Lower lobe of right lung (tissue), 2 donors: ENCODE data around the gene GPR37L1. TPM values are rescaled to one million over a fixed set of nuclear protein-coding genes. Genes with fewer than 3 reads are reported as not detected.

ENCODE experiments used
- ATAC-seq, 2 donors: fragments of 200-7000 bp; cut with Tn5 transposase; one replicate each; pipeline ENCODE4 v1.9.1; 2020 to 2022; ENCODE audit warnings: mild to moderate bottlenecking in 2 of 2, moderate library complexity in 2 of 2
- DNase-seq: peaks from one replicate; pipeline ENCODE4 v3.0.0-alpha.2; 2020
- H3K27ac ChIP-seq: fragments of 200-600 bp; one replicate; pipeline ENCODE4 v1.8.0; 2022
- H3K27me3 ChIP-seq: fragments of 200-600 bp; one replicate; pipeline ENCODE4 v1.8.0; 2022; ENCODE audit warnings: low read depth
- H3K36me3 ChIP-seq: fragments of 200-600 bp; one replicate; pipeline ENCODE4 v1.8.0; 2022; ENCODE audit warnings: mild to moderate bottlenecking
- H3K4me1 ChIP-seq: fragments of 200-600 bp; one replicate; pipeline ENCODE4 v1.8.0; 2022
- H3K4me3 ChIP-seq: fragments of 200-600 bp; one replicate; pipeline ENCODE4 v1.8.0; 2022; ENCODE audit warnings: mild to moderate bottlenecking
- H3K9me3 ChIP-seq: fragments of 200-600 bp; one replicate; pipeline ENCODE4 v1.8.0; 2022
- CTCF ChIP-seq: fragments of 200-600 bp; IDR thresholded peaks from one replicate; pipeline ENCODE4 v1.8.0; 2022; ENCODE audit warnings: antibody characterized with exemption, mild to moderate bottlenecking
- intact Hi-C: fragments of 100-400 bp; cut with DNase I; formaldehyde crosslinking; loops from one replicate; pipeline ENCODE4 v1.11.0; 2022
- total RNA-seq: library from RNA; stranded (reverse); fragmentation: NEBNext Ultra II Directional; extraction: Animal tissue kit (Norgen Biotek cat#: 25700); gene quantifications from one replicate; pipeline ENCODE4 v1.2.1, GENCODE V29; 2021
- donor health status: DM: no; HTN: yes; CAD: no; lungs with severe emphysema.

GPR37L1 gene
- total RNA-seq, 1 donor from 2014 or later, result 0.06 TPM

- Histone ChIP-seq H3K4me3 (no peak overlapping the region), H3K4me1 (peaks cover 12% of the 10 kb centered on the region), H3K27me3 (no peaks in the 10 kb centered on the region), H3K36me3 (no peaks in the 10 kb centered on the region), H3K9me3 (no peaks in the 10 kb centered on the region), H3K27ac (no peak overlapping the region)
- DNase-seq (no peak), ATAC-seq (no peak)
- no peak for TF ChIP-seq CTCF
- intact Hi-C loops, result no loop called here
Measured at GRCh38 chr1:202149566-202149965, 26.8 kb downstream of the GPR37L1 start.

GRCh38 chr1:202150187-202150586 lies 27.5 kb downstream of the GPR37L1 start:
- Histone ChIP-seq H3K27me3 (no peaks in the 10 kb centered on the region), H3K4me1 (peaks cover 16% of the 10 kb centered on the region), H3K9me3 (no peaks in the 10 kb centered on the region), H3K27ac (no peak overlapping the region), H3K36me3 (no peaks in the 10 kb centered on the region), H3K4me3 (no peak overlapping the region)
- no peak for DNase-seq
- ATAC-seq, result no peak
- no peak for TF ChIP-seq CTCF
- intact Hi-C loops, result no loop called here

GRCh38 chr1:202150602-202151001 lies 27.9 kb downstream of the GPR37L1 start:
- H3K4me3 ChIP-seq, result no peak overlapping the region
- no peak for DNase-seq
- no peak for TF ChIP-seq CTCF
- H3K36me3 ChIP-seq, result no peaks in the 10 kb centered on the region
- intact Hi-C loops, result no loop called here
- no peaks in the 10 kb centered on the region for H3K27me3 ChIP-seq
- H3K4me1 ChIP-seq, result peaks cover 15% of the 10 kb centered on the region
- no peak overlapping the region for H3K27ac ChIP-seq
- H3K9me3 ChIP-seq, result no peaks in the 10 kb centered on the region
- no peak for ATAC-seq

GRCh38 chr1:202151045-202151444 lies 28.3 kb downstream of the GPR37L1 start:
- intact Hi-C loops, result no loop called here
- no peak overlapping the region for H3K27ac ChIP-seq
- no peak overlapping the region for H3K4me3 ChIP-seq
- no peaks in the 10 kb centered on the region for H3K27me3 ChIP-seq
- no peaks in the 10 kb centered on the region for H3K9me3 ChIP-seq
- H3K36me3 ChIP-seq, result no peaks in the 10 kb centered on the region
- DNase-seq (no peak), ATAC-seq (no peak)
- no peak for TF ChIP-seq CTCF
- H3K4me1 ChIP-seq, result peaks cover 13% of the 10 kb centered on the region

GRCh38 chr1:202152399-202152798 lies 29.7 kb downstream of the GPR37L1 start:
- no peak for TF ChIP-seq CTCF
- peaks cover 13% of the 10 kb centered on the region for H3K4me1 ChIP-seq
- no peaks in the 10 kb centered on the region for H3K27me3 ChIP-seq
- no peak for ATAC-seq
- no peak overlapping the region for H3K27ac ChIP-seq
- no peak overlapping the region for H3K4me3 ChIP-seq
- H3K9me3 ChIP-seq, result no peaks in the 10 kb centered on the region
- no peaks in the 10 kb centered on the region for H3K36me3 ChIP-seq
- no peak for DNase-seq
- intact Hi-C loops, result no loop called here

GRCh38 chr1:202153284-202153683 lies 30.6 kb downstream of the GPR37L1 start:
- Histone ChIP-seq H3K27ac (no peak overlapping the region), H3K4me1 (peaks cover 13% of the 10 kb centered on the region), H3K27me3 (no peaks in the 10 kb centered on the region), H3K4me3 (no peak overlapping the region), H3K36me3 (no peaks in the 10 kb centered on the region), H3K9me3 (no peaks in the 10 kb centered on the region)
- TF ChIP-seq CTCF, result no peak
- no peak for DNase-seq
- ATAC-seq, result no peak
- intact Hi-C loops, result no loop called here
